Vagina (tissue), 2 donors: Measurements from ENCODE around the gene ARHGEF18. TPM values are rescaled to one million over a fixed set of nuclear protein-coding genes. Genes with fewer than 3 reads are reported as not detected.
"Not testable (repeated sequence)": the region's sequence is repeated elsewhere in the genome, so short reads cannot be mapped to it uniquely, and the experiment has no call there.

ENCODE experiments used
- DNase-seq, 2 donors: peaks; one replicate each; pipeline ENCODE4 v3.0.0-alpha.2; 2017; ENCODE audit errors: extremely low spot score in 2 of 2
- H3K27ac ChIP-seq: fragments of 200-600 bp; sonication (generic); one replicate; pipeline ENCODE4 v1.5.1; 2019
- H3K27me3 ChIP-seq: fragments of 200-600 bp; sonication (generic); one replicate; pipeline ENCODE4 v1.5.1; 2019
- H3K36me3 ChIP-seq, 2 donors: fragments of 200-600 bp; sonication (generic); one replicate each; pipeline ENCODE4 v1.5.1; 2017 to 2019
- H3K4me1 ChIP-seq: fragments of 200-600 bp; sonication (generic); one replicate; pipeline ENCODE4 v1.5.1; 2019
- H3K4me3 ChIP-seq, 2 donors: fragments of 200-600 bp; sonication (generic); 1 replicate in 1 of 2; 2 replicates in 1 of 2; pipeline ENCODE4 v1.5.1; 2016 to 2019
- H3K9me3 ChIP-seq: fragments of 200-600 bp; sonication (generic); one replicate; pipeline ENCODE4 v1.5.1; 2019
- CTCF ChIP-seq, 3 experiments: fragments of 450-650 bp in 2 of 3; fragments of 200-600 bp in 1 of 3; sonication (generic) in 1 of 3; IDR thresholded peaks; one replicate each; pipeline ENCODE4 v1.5.1; 2017 to 2019; ENCODE audit warnings: antibody characterized with exemption in 3 of 3, mild to moderate bottlenecking in 2 of 3, moderate library complexity in 2 of 3
- POLR2A ChIP-seq, 2 donors: fragments of 450-650 bp; IDR thresholded peaks; one replicate each; pipeline ENCODE4 v1.6.1; 2017; ENCODE audit warnings: antibody characterized with exemption in 2 of 2, mild to moderate bottlenecking in 2 of 2, moderate library complexity in 2 of 2
- POLR2AphosphoS5 ChIP-seq, 2 donors: sonication (generic); formaldehyde crosslinking; IDR thresholded peaks; one replicate each; pipeline ENCODE4 v1.9.0; 2017; ENCODE audit warnings: antibody characterized with exemption in 2 of 2, mild to moderate bottlenecking in 2 of 2, low read depth in 1 of 2; ENCODE audit not compliant: insufficient read depth in 1 of 2
- intact Hi-C: fragments of 100-400 bp; cut with DNase I; formaldehyde crosslinking; loops from one replicate; pipeline ENCODE4 v1.15.1; 2023
- total RNA-seq: library from RNA; depleted of rRNA; stranded (reverse); fragments of >200 nt; gene quantifications from one replicate; pipeline ENCODE4 v1.2.3, GENCODE V29; 2016

The ARHGEF18 gene
- total RNA-seq, result 28.5 TPM

- H3K36me3 ChIP-seq, result no peaks in the 10 kb centered on the region
- no peak for DNase-seq
- no peak within 1 kb of the TSS for H3K4me3 ChIP-seq
- H3K27me3 ChIP-seq, result no peaks in the 10 kb centered on the region
- intact Hi-C loops, result no loop called here
- no peaks in the 10 kb centered on the region for H3K9me3 ChIP-seq
- H3K4me1 ChIP-seq, result no peaks in the 10 kb centered on the region
- no peak within 1 kb of the TSS for H3K27ac ChIP-seq
- TF ChIP-seq POLR2A (IDR thresholded peaks at IDR 0.05) (no peak), POLR2AphosphoS5 (IDR thresholded peaks at IDR 0.05; ENCODE audit: insufficient read depth in 1 of 2, low read depth in 1 of 2) (no peak), CTCF (IDR thresholded peaks at IDR 0.05) (no peak)
Measured at GRCh38 chr19:7348587-7349230, at the start of gene ARHGEF18. TSS of gene ARHGEF18 (plus strand) at chr19:7348937. CDS start at chr19:7362891, 13,954 bp downstream.

- H3K9me3 ChIP-seq, result no peaks in the 10 kb centered on the region
- no peak for DNase-seq
- no peaks in the 10 kb centered on the region for H3K27me3 ChIP-seq
- H3K27ac ChIP-seq, result no peak overlapping the region
- intact Hi-C loops, result no loop called here
- TF ChIP-seq CTCF (IDR thresholded peaks at IDR 0.05) (no peak), POLR2AphosphoS5 (IDR thresholded peaks at IDR 0.05; ENCODE audit: insufficient read depth in 1 of 2, low read depth in 1 of 2) (no peak), POLR2A (IDR thresholded peaks at IDR 0.05) (no peak)
- no peak overlapping the region for H3K4me3 ChIP-seq
- H3K4me1 ChIP-seq, result no peaks in the 10 kb centered on the region
- no peaks in the 10 kb centered on the region for H3K36me3 ChIP-seq
Measured at GRCh38 chr19:7301525-7301924, 47.2 kb upstream of the ARHGEF18 start.

GRCh38 chr19:7303470-7303869, 45.3 kb upstream of the ARHGEF18 start:
- Histone ChIP-seq H3K4me1 (no peaks in the 10 kb centered on the region), H3K27me3 (no peaks in the 10 kb centered on the region), H3K36me3 (no peaks in the 10 kb centered on the region), H3K4me3 (no peak overlapping the region), H3K27ac (no peak overlapping the region), H3K9me3 (no peaks in the 10 kb centered on the region)
- intact Hi-C loops, result no loop called here
- no peak for TF ChIP-seq CTCF (IDR thresholded peaks at IDR 0.05)
- DNase-seq, result no peak

- Histone ChIP-seq H3K36me3 (no peaks in the 10 kb centered on the region), H3K4me1 (no peaks in the 10 kb centered on the region), H3K27ac (no peak overlapping the region), H3K4me3 (no peak overlapping the region), H3K27me3 (no peaks in the 10 kb centered on the region), H3K9me3 (no peaks in the 10 kb centered on the region)
- intact Hi-C loops, result no loop called here
- TF ChIP-seq POLR2A (IDR thresholded peaks at IDR 0.05) (no peak), POLR2AphosphoS5 (IDR thresholded peaks at IDR 0.05; ENCODE audit: insufficient read depth in 1 of 2, low read depth in 1 of 2) (no peak), CTCF (IDR thresholded peaks at IDR 0.05) (no peak)
- DNase-seq, result no peak
Measured at GRCh38 chr19:7304200-7304599, 44.5 kb upstream of the ARHGEF18 start.

- DNase-seq, result no peak
- Histone ChIP-seq H3K9me3 (no peaks in the 10 kb centered on the region), H3K4me3 (no peak overlapping the region), H3K27me3 (no peaks in the 10 kb centered on the region), H3K4me1 (no peaks in the 10 kb centered on the region), H3K27ac (no peak overlapping the region), H3K36me3 (no peaks in the 10 kb centered on the region)
- intact Hi-C loops, result no loop called here
- TF ChIP-seq POLR2AphosphoS5 (IDR thresholded peaks at IDR 0.05; ENCODE audit: insufficient read depth in 1 of 2, low read depth in 1 of 2) (no peak), POLR2A (IDR thresholded peaks at IDR 0.05) (no peak), CTCF (IDR thresholded peaks at IDR 0.05) (no peak)
Measured at GRCh38 chr19:7307590-7308218, 41.0 kb upstream of the ARHGEF18 start.

GRCh38 chr19:7308327-7308726, 40.4 kb upstream of the ARHGEF18 start:
- DNase-seq, H3K4me3 ChIP-seq, H3K27ac ChIP-seq, H3K27me3 ChIP-seq, H3K4me1 ChIP-seq, H3K9me3 ChIP-seq, intact Hi-C loops, H3K36me3 ChIP-seq: not testable (repeated sequence)
